Neural progenitor cell (in vitro differentiated cells): ENCODE measurements around the gene ETFBKMT. TPM values are rescaled to one million over a fixed set of nuclear protein-coding genes. Genes with fewer than 3 reads are reported as not detected.

Experiments
- DNase-seq: peaks from one replicate; pipeline ENCODE4 v3.0.0-alpha.2; 2016; ENCODE audit warnings: low spot score
- H2AFZ ChIP-seq: fragments of 200-600 bp; sonication (generic); replicated peaks from 2 replicates; pipeline ENCODE4 v1.6.1; 2016; ENCODE audit warnings: antibody characterized with exemption
- H3F3A ChIP-seq: fragments of 200-600 bp; sonication (generic); 2 replicates; pipeline ENCODE4 v1.6.1; 2016; ENCODE audit warnings: antibody characterized with exemption, low read depth
- H3K27ac ChIP-seq: fragments of 200-600 bp; sonication (generic); 2 replicates; pipeline ENCODE4 v1.5.1; 2016; ENCODE audit warnings: mild to moderate bottlenecking
- H3K27me3 ChIP-seq: fragments of 200-600 bp; sonication (generic); 2 replicates; pipeline ENCODE4 v1.6.1; 2016; ENCODE audit warnings: mild to moderate bottlenecking, moderate library complexity
- H3K36me3 ChIP-seq: fragments of 200-600 bp; sonication (generic); 2 replicates; pipeline ENCODE4 v1.5.1; 2016
- H3K4me1 ChIP-seq: fragments of 200-600 bp; sonication (generic); 2 replicates; pipeline ENCODE4 v1.6.1; 2016; ENCODE audit warnings: mixed run types
- H3K4me2 ChIP-seq: fragments of 200-600 bp; sonication (generic); 2 replicates; pipeline ENCODE4 v1.6.1; 2016
- H3K4me3 ChIP-seq: fragments of 200-600 bp; sonication (generic); 2 replicates; pipeline ENCODE4 v1.5.1; 2016
- H3K79me2 ChIP-seq: fragments of 200-600 bp; sonication (generic); 2 replicates; pipeline ENCODE4 v1.6.1; 2016; ENCODE audit warnings: low read depth
- H3K9ac ChIP-seq: fragments of 200-600 bp; sonication (generic); 2 replicates; pipeline ENCODE4 v1.6.1; 2016
- H3K9me3 ChIP-seq: fragments of 200-600 bp; sonication (generic); 2 replicates; pipeline ENCODE4 v1.5.1; 2016; ENCODE audit warnings: low read depth
- H4K20me1 ChIP-seq: fragments of 200-600 bp; sonication (generic); 2 replicates; pipeline ENCODE4 v1.6.1; 2016; ENCODE audit warnings: low read depth
- H3K27ac Mint-ChIP-seq: 3 replicates; pipeline ENCODE4 v1.8.0; 2021; ENCODE audit warnings: mixed read lengths
- H3K27me3 Mint-ChIP-seq: 2 replicates; pipeline ENCODE4 v1.8.0; 2022; ENCODE audit warnings: low read depth, mild to moderate bottlenecking, inconsistent platforms, moderate library complexity, mixed read lengths; ENCODE audit not compliant: insufficient read depth
- H3K36me3 Mint-ChIP-seq: 3 replicates; pipeline ENCODE4 v1.8.0; 2021; ENCODE audit warnings: mixed read lengths
- H3K4me1 Mint-ChIP-seq: 3 replicates; pipeline ENCODE4 v1.8.0; 2021; ENCODE audit warnings: mixed read lengths
- H3K4me3 Mint-ChIP-seq: 3 replicates; pipeline ENCODE4 v1.8.0; 2021; ENCODE audit warnings: mild to moderate bottlenecking, moderate library complexity, mixed read lengths
- H3K9me3 Mint-ChIP-seq: 3 replicates; pipeline ENCODE4 v1.8.0; 2020; ENCODE audit warnings: mixed read lengths
- CTCF ChIP-seq: fragments of 200-600 bp; sonication (generic); IDR thresholded peaks from 2 replicates; pipeline ENCODE4 v1.5.1; 2017; ENCODE audit warnings: antibody characterized with exemption, mild to moderate bottlenecking
- EZH2 ChIP-seq: fragments of 200-600 bp; sonication (generic); IDR thresholded peaks from 2 replicates; pipeline ENCODE4 v1.6.1; 2017; ENCODE audit warnings: antibody characterized with exemption, mild to moderate bottlenecking, moderate library complexity
- EZH2phosphoT487 ChIP-seq: fragments of 200-600 bp; sonication (generic); IDR thresholded peaks from 2 replicates; pipeline ENCODE4 v1.6.1; 2017; ENCODE audit warnings: antibody characterized with exemption
- total RNA-seq: library from RNA; depleted of rRNA; stranded (reverse); fragments of >200 nt; gene quantifications from 2 replicates; pipeline ENCODE4 v1.2.3, GENCODE V29; 2015; ENCODE audit warnings: low replicate concordance

The ETFBKMT gene
- total RNA-seq, 1 donor from 2014 or later: 1.5 TPM

- H3K27me3 ChIP-seq: no peaks in the 10 kb centered on the region
- H4K20me1 ChIP-seq: no peaks in the 10 kb centered on the region
- peak overlapping the region; percentile 78 for H3K27ac Mint-ChIP-seq
- H3K27me3 Mint-ChIP-seq: peaks cover 9% of the 10 kb centered on the region
- H3K79me2 ChIP-seq: no peaks in the 10 kb centered on the region
- H3K36me3 ChIP-seq: no peaks in the 10 kb centered on the region
- H3K4me1 Mint-ChIP-seq: peaks cover 40% of the 10 kb centered on the region
- H3K36me3 Mint-ChIP-seq: no peaks in the 10 kb centered on the region
- no peaks in the 10 kb centered on the region for H3K9me3 Mint-ChIP-seq
- no peaks in the 10 kb centered on the region for H3K9me3 ChIP-seq
- H3K4me3 ChIP-seq: no peak overlapping the region
- no peak overlapping the region for H3K4me2 ChIP-seq
- peaks cover 6% of the 10 kb centered on the region for H3K4me1 ChIP-seq
- no peak for TF ChIP-seq EZH2
- TF ChIP-seq CTCF: no peak
- TF ChIP-seq EZH2phosphoT487: no peak
- H3K4me3 Mint-ChIP-seq: no peak overlapping the region
- no peak for DNase-seq
- no peak overlapping the region for H3K9ac ChIP-seq
- H3F3A ChIP-seq: no peaks in the 10 kb centered on the region
- no peak overlapping the region for H3K27ac ChIP-seq
- H2AFZ ChIP-seq: peak overlapping the region; percentile 63
Measured at GRCh38 chr12:31627456-31628054, 31.9 kb upstream of the ETFBKMT start.

- peaks cover 9% of the 10 kb centered on the region for H3K27me3 Mint-ChIP-seq
- peak overlapping the region; percentile 42 for H3K4me3 Mint-ChIP-seq
- no peaks in the 10 kb centered on the region for H3K27me3 ChIP-seq
- H3F3A ChIP-seq: no peaks in the 10 kb centered on the region
- no peak overlapping the region for H2AFZ ChIP-seq
- no peaks in the 10 kb centered on the region for H3K79me2 ChIP-seq
- no peak overlapping the region for H3K27ac ChIP-seq
- H4K20me1 ChIP-seq: no peaks in the 10 kb centered on the region
- H3K4me2 ChIP-seq: no peak overlapping the region
- no peaks in the 10 kb centered on the region for H3K9me3 Mint-ChIP-seq
- no peaks in the 10 kb centered on the region for H3K9me3 ChIP-seq
- H3K4me1 ChIP-seq: peaks cover 6% of the 10 kb centered on the region
- H3K36me3 ChIP-seq: no peaks in the 10 kb centered on the region
- no peak overlapping the region for H3K4me3 ChIP-seq
- TF ChIP-seq EZH2: no peak
- no peak for TF ChIP-seq CTCF
- TF ChIP-seq EZH2phosphoT487: no peak
- DNase-seq: no peak
- H3K36me3 Mint-ChIP-seq: no peaks in the 10 kb centered on the region
- no peak overlapping the region for H3K9ac ChIP-seq
- peak overlapping the region; percentile 98 for H3K27ac Mint-ChIP-seq
- H3K4me1 Mint-ChIP-seq: peaks cover 43% of the 10 kb centered on the region
Measured at GRCh38 chr12:31629756-31630732, 29.4 kb upstream of the ETFBKMT start.

GRCh38 chr12:31631023-31631724, 28.3 kb upstream of the ETFBKMT start:
- no peak for DNase-seq
- Histone ChIP-seq H3K9ac (no peak overlapping the region), H3K4me3 (no peak overlapping the region), H3F3A (no peaks in the 10 kb centered on the region), H2AFZ (no peak overlapping the region), H3K27me3 (no peaks in the 10 kb centered on the region), H4K20me1 (no peaks in the 10 kb centered on the region), H3K27ac (no peak overlapping the region), H3K4me1 (peaks cover 6% of the 10 kb centered on the region), H3K36me3 (no peaks in the 10 kb centered on the region), H3K4me2 (no peak overlapping the region), H3K79me2 (no peaks in the 10 kb centered on the region), H3K9me3 (no peaks in the 10 kb centered on the region)
- TF ChIP-seq EZH2phosphoT487 (no peak), EZH2 (no peak), CTCF (no peak)
- H3K4me3 Mint-ChIP-seq: no peak overlapping the region
- H3K36me3 Mint-ChIP-seq: no peaks in the 10 kb centered on the region
- no peaks in the 10 kb centered on the region for H3K9me3 Mint-ChIP-seq
- H3K27me3 Mint-ChIP-seq: peaks cover 11% of the 10 kb centered on the region
- peak overlapping the region; percentile 98 for H3K27ac Mint-ChIP-seq
- H3K4me1 Mint-ChIP-seq: peaks cover 43% of the 10 kb centered on the region
